Endothelial cell of umbilical vein (primary cell): Measurements from ENCODE around the gene TOP2B. TPM values are rescaled to one million over a fixed set of nuclear protein-coding genes. Genes with fewer than 3 reads are reported as not detected.

ENCODE experiments used
- BruUV-seq: library from RNA; stranded (reverse); fragments of 400-500 nt; replicated peaks from 2 replicates; lab custom pipeline; 2021; lab: Mats Ljungman, UMichigan
- CTCF ChIA-PET: fragments of 300-600, 350-600 bp; sonication (Branson Sonifier 250); formaldehyde crosslinking; loops from one replicate; lab custom pipeline; 2021; ENCODE audit warnings: antibody characterized with exemption, inconsistent platforms; lab: Charles Lee
- POLR2A ChIA-PET: fragments of 300-600, 350-600 bp; sonication (Branson Sonifier 250); formaldehyde crosslinking; loops from one replicate; lab custom pipeline; 2021; ENCODE audit warnings: antibody characterized with exemption, inconsistent platforms; lab: Charles Lee
- DNase-seq: peaks from one replicate; pipeline ENCODE4 v3.0.0-alpha.2; 2011; ENCODE audit warnings: low read depth, low spot score
- FAIRE-seq: peaks from 2 replicates; lab custom pipeline; 2011; peaks lifted over from hg19 to GRCh38; lab: Jason Lieb, UNC
- H2AFZ ChIP-seq: 2 replicates; pipeline ENCODE4 v1.6.0; 2012; ENCODE audit warnings: low read depth, low read length, control low read depth, inconsistent platforms
- H3K27ac ChIP-seq: 2 replicates; pipeline ENCODE4 v1.5.1; 2011; ENCODE audit warnings: low read depth, mild to moderate bottlenecking, control low read depth, low read length, moderate library complexity; ENCODE audit not compliant: insufficient read depth
- H3K27me3 ChIP-seq, 2 experiments: 2 replicates each; pipeline versions ENCODE4 v1.6.0 to v1.6.1; 2011; ENCODE audit warnings: low read length in 2 of 2, mixed read lengths in 1 of 2; ENCODE audit not compliant: control insufficient read depth in 2 of 2, insufficient read depth in 2 of 2
- H3K36me3 ChIP-seq, 2 experiments: 2 replicates in 1 of 2; 3 replicates in 1 of 2; pipeline ENCODE4 v1.5.1; 2011; ENCODE audit warnings: low read length in 2 of 2, mild to moderate bottlenecking in 1 of 2, moderate library complexity in 1 of 2; ENCODE audit not compliant: control insufficient read depth in 2 of 2, insufficient read depth in 2 of 2; ENCODE audit errors: extremely low read depth in 1 of 2
- H3K4me1 ChIP-seq: 3 replicates; pipeline ENCODE4 v1.5.1; 2011; ENCODE audit warnings: mild to moderate bottlenecking, low read length; ENCODE audit not compliant: control insufficient read depth, insufficient read depth; ENCODE audit errors: extremely low read depth
- H3K4me2 ChIP-seq: 2 replicates; pipeline ENCODE4 v1.6.1; 2011; ENCODE audit warnings: low read length, control low read depth, mixed read lengths; ENCODE audit not compliant: insufficient read depth
- H3K4me3 ChIP-seq, 3 experiments: fragments of 200-600 bp in 1 of 3; sonication (generic), shearing (Covaris generic) in 1 of 3; replicated peaks in 1 of 3; 2 replicates each; pipeline ENCODE4 v1.5.1; 2011 to 2016; ENCODE audit warnings: control low read depth in 3 of 3, low read length in 3 of 3, mild to moderate bottlenecking in 2 of 3, inconsistent platforms in 1 of 3, low read depth in 1 of 3, moderate library complexity in 1 of 3; ENCODE audit not compliant: insufficient read depth in 1 of 3
- H3K79me2 ChIP-seq: 2 replicates; pipeline ENCODE4 v1.6.0; 2012; ENCODE audit warnings: low read length, inconsistent platforms; ENCODE audit not compliant: control insufficient read depth, insufficient read depth
- H3K9ac ChIP-seq: replicated peaks from 2 replicates; pipeline ENCODE3; 2011; ENCODE audit warnings: low read length, control low read depth; ENCODE audit not compliant: insufficient read depth; ENCODE audit errors: extremely low read depth
- H3K9me1 ChIP-seq: replicated peaks from 3 replicates; pipeline ENCODE4 v1.6.0; 2011; ENCODE audit warnings: mild to moderate bottlenecking, low read length; ENCODE audit not compliant: control insufficient read depth, insufficient read depth; ENCODE audit errors: extremely low read depth
- H3K9me3 ChIP-seq: replicated peaks from 2 replicates; pipeline ENCODE4 v1.5.1; 2012; ENCODE audit warnings: low read length, inconsistent platforms; ENCODE audit not compliant: control insufficient read depth, insufficient read depth
- H4K20me1 ChIP-seq: replicated peaks from 2 replicates; pipeline ENCODE3; 2011; ENCODE audit warnings: mild to moderate bottlenecking, low read length; ENCODE audit not compliant: control insufficient read depth, insufficient read depth; ENCODE audit errors: extremely low read depth
- CTCF ChIP-seq, 2 donors: IDR thresholded peaks; 1 replicate in 1 of 2; 2 replicates in 1 of 2; pipeline ENCODE4 v1.5.1; 2011; ENCODE audit warnings: low read length in 2 of 2, mild to moderate bottlenecking in 2 of 2, moderate library complexity in 2 of 2, control low read depth in 1 of 2, inconsistent platforms in 1 of 2, low read depth in 1 of 2; ENCODE audit not compliant: insufficient read depth in 1 of 2; ENCODE audit errors: extremely low read depth in 1 of 2
- EZH2 ChIP-seq: IDR thresholded peaks from 2 replicates; pipeline ENCODE4 v1.6.1; 2012; ENCODE audit warnings: borderline replicate concordance, low read depth, mild to moderate bottlenecking, moderate library complexity, low read length, inconsistent platforms; ENCODE audit not compliant: severe bottlenecking
- FOS ChIP-seq: IDR thresholded peaks from 2 replicates; pipeline ENCODE4 v1.6.1; 2011; ENCODE audit warnings: mild to moderate bottlenecking, low read length, moderate library complexity, borderline replicate concordance; ENCODE audit not compliant: insufficient read depth
- GATA2 ChIP-seq: IDR thresholded peaks from 2 replicates; pipeline ENCODE4 v1.7.0; 2011; ENCODE audit warnings: low read depth, mild to moderate bottlenecking, moderate library complexity, mixed read lengths, low read length; ENCODE audit not compliant: insufficient read length, insufficient read depth
- JUN ChIP-seq: IDR thresholded peaks from 2 replicates; pipeline ENCODE4 v1.6.1; 2011; ENCODE audit warnings: borderline replicate concordance, low read depth; ENCODE audit not compliant: insufficient read length, insufficient read depth
- MAX ChIP-seq: IDR thresholded peaks from 2 replicates; pipeline ENCODE4 v1.6.1; 2011; ENCODE audit not compliant: insufficient read depth, insufficient read length
- MYC ChIP-seq: IDR thresholded peaks from one replicate; pipeline ENCODE4 v1.6.1; 2011; ENCODE audit warnings: mild to moderate bottlenecking, low read depth, low read length
- POLR2A ChIP-seq: IDR thresholded peaks from 2 replicates; pipeline ENCODE4 v1.6.1; 2012; ENCODE audit warnings: low read depth, mild to moderate bottlenecking, control low read depth, low read length
- POLR2AphosphoS5 ChIP-seq: IDR thresholded peaks from 2 replicates; pipeline ENCODE4 v1.6.1; 2012; ENCODE audit warnings: low read depth, mild to moderate bottlenecking, control low read depth, low read length, moderate library complexity; ENCODE audit not compliant: insufficient read depth
- dilution Hi-C: fragments of 300-500 bp; cut with MboI; formaldehyde crosslinking; loops from one replicate; pipeline ENCODE4 v1.15.0; 2019; ENCODE audit warnings: low sequenced_read_pairs; ENCODE audit not compliant: extremely low pct_ligation_motif_present
- intact Hi-C: fragments of 100-400 bp; cut with micrococcal nuclease; formaldehyde crosslinking; loops from one replicate; pipeline ENCODE4 v1.10.0; 2022
- polyA plus RNA-seq, 4 experiments: library from polyadenylated mRNA; depleted of rRNA in 3 of 4; stranded (reverse) in 3 of 4; unstranded in 1 of 4; fragments of >200 nt; gene quantifications; 2 replicates each; pipeline versions ENCODE4 v1.2.1 to v1.2.3, GENCODE V29; 2011 to 2012; ENCODE audit warnings: missing spikeins in 1 of 4
- total RNA-seq: library from RNA; stranded (reverse); gene quantifications from 2 replicates; pipeline ENCODE4 v1.2.3, GENCODE V29; 2021

TOP2B gene
- total and polyA plus RNA-seq, 2 donors (not counting 3 experiments of a cell fraction or from before 2014, with no cell fraction given): 20.4 to 98.9 TPM

GRCh38 chr3:25580534-25580933 lies 84.2 kb downstream of the TOP2B start:
- Histone ChIP-seq H3K9me1 (no peaks in the 10 kb centered on the region), H3K4me3 (no peak overlapping the region), H3K27me3 (no peaks in the 10 kb centered on the region), H3K36me3 (peaks cover 0 to 5% of the 10 kb centered on the region in 2 experiments), H3K9ac (no peak overlapping the region), H3K4me2 (no peak overlapping the region), H3K27ac (no peak overlapping the region), H2AFZ (no peak overlapping the region), H3K4me1 (peaks cover 13% of the 10 kb centered on the region), H3K9me3 (no peaks in the 10 kb centered on the region), H4K20me1 (no peaks in the 10 kb centered on the region), H3K79me2 (no peaks in the 10 kb centered on the region)
- TF ChIP-seq GATA2 (no peak), MYC (no peak), FOS (no peak), CTCF (IDR thresholded peaks at IDR 0.05; ENCODE audit: extremely low read depth in 1 of 2, insufficient read depth in 1 of 2, low read depth in 1 of 2, low read length in 2 of 2) (no peak), EZH2 (no peak)
- CTCF ChIA-PET: interaction anchor here (2.9 kb wide), 1 partner anchor 13 kb away, joined by 12 read pairs; no protein-coding TSS in a partner anchor
- intact Hi-C loops (no loop called here), dilution Hi-C loops (no loop called here)
- BruUV-seq: no TSS peak
- DNase-seq (no peak), FAIRE-seq (no peak)
- POLR2A ChIA-PET: no interaction called here

DNA sequence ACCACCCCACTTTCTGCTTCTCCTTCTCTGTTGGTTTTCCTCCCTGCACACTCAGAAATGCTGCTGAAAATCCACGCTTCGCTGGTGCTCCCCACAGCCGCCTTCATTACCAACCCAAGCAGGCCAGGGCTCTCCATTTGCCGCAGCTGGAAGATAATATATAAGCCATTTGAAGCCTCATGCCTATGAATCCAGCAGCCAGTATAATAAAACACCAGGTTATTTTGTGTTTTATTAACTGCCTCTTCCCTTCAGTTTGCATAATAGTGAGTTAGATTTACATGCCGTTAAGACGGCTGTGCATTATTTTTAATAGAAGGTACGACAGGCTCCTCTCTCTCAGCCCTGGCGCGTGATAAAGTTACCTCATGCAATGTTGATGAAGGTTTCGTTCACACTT lies 86.6 kb downstream of the TOP2B start:
- H3K9me3 ChIP-seq: no peaks in the 10 kb centered on the region
- ChIA-PET POLR2A (no interaction called here), CTCF (interaction anchor here (1.7 to 2.9 kb wide), 2 partner anchors 15 to 16 kb away, joined by 3 to 12 read pairs; no protein-coding TSS in a partner anchor)
- no peaks in the 10 kb centered on the region for H4K20me1 ChIP-seq
- no peak overlapping the region for H3K27ac ChIP-seq
- H3K4me3 ChIP-seq: no peak overlapping the region
- no peaks in the 10 kb centered on the region for H3K9me1 ChIP-seq
- BruUV-seq: no TSS peak
- H3K79me2 ChIP-seq: no peaks in the 10 kb centered on the region
- no peaks in the 10 kb centered on the region for H3K27me3 ChIP-seq
- TF ChIP-seq JUN (no peak), CTCF (IDR thresholded peaks at IDR 0.05; ENCODE audit: extremely low read depth in 1 of 2, insufficient read depth in 1 of 2, low read depth in 1 of 2, low read length in 2 of 2) (no peak), MYC (no peak), POLR2AphosphoS5 (no peak), POLR2A (no peak), FOS (no peak), MAX (no peak), GATA2 (no peak)
- H3K36me3 ChIP-seq: peaks cover 0 to 5% of the 10 kb centered on the region in 2 experiments
- dilution Hi-C loops (no loop called here), intact Hi-C loops (no loop called here)
- H2AFZ ChIP-seq: no peak overlapping the region
- FAIRE-seq: no peak
- DNase-seq: no peak
- H3K9ac ChIP-seq: no peak overlapping the region
- no peak overlapping the region for H3K4me2 ChIP-seq
- H3K4me1 ChIP-seq: peaks cover 10% of the 10 kb centered on the region
